Activated T-helper 17 cell treated with anti-CD3 and anti-CD28 coated beads, Interleukin-2, amount 50 U/mL, for 72 hours (primary cell): Measurements from ENCODE around the gene MAGI1. TPM values are rescaled to one million over a fixed set of nuclear protein-coding genes. Genes with fewer than 3 reads are reported as not detected.

ENCODE experiments used
- ATAC-seq: fragments of 150-1000 bp; cut with Tn5 transposase; replicated peaks from 2 replicates; pipeline ENCODE4 v1.10.0; 2021; ENCODE audit warnings: mild to moderate bottlenecking, moderate library complexity
- H3K27ac Mint-ChIP-seq: one replicate; pipeline ENCODE4 v1.8.0; 2022; ENCODE audit warnings: mixed read lengths
- H3K27me3 Mint-ChIP-seq: one replicate; pipeline ENCODE4 v1.8.0; 2022; ENCODE audit warnings: mixed read lengths
- H3K36me3 Mint-ChIP-seq: one replicate; pipeline ENCODE4 v1.8.0; 2022; ENCODE audit warnings: low read depth, mild to moderate bottlenecking, mixed read lengths
- H3K4me1 Mint-ChIP-seq: one replicate; pipeline ENCODE4 v1.8.0; 2022; ENCODE audit warnings: mixed read lengths
- H3K4me3 Mint-ChIP-seq: one replicate; pipeline ENCODE4 v1.8.0; 2022; ENCODE audit warnings: mild to moderate bottlenecking, mixed read lengths
- H3K9me3 Mint-ChIP-seq: one replicate; pipeline ENCODE4 v1.8.0; 2022; ENCODE audit warnings: mixed read lengths
- total RNA-seq, 2 donors: library from RNA; stranded (reverse); gene quantifications; one replicate each; pipeline ENCODE4 v1.2.3, GENCODE V29; 2022

MAGI1 gene
- total RNA-seq, 2 donors from 2014 or later, result 0.06 TPM; not detected in 1

GRCh38 chr3:65604863-65605526, 433.7 kb downstream of the MAGI1 start:
- Mint-ChIP-seq H3K27me3 (no peaks in the 10 kb centered on the region), H3K4me1 (no peaks in the 10 kb centered on the region), H3K9me3 (peaks cover 7% of the 10 kb centered on the region), H3K36me3 (no peaks in the 10 kb centered on the region), H3K27ac (no peak overlapping the region), H3K4me3 (no peak overlapping the region)
- no peak for ATAC-seq

GRCh38 chr3:65603631-65604030, 435.1 kb downstream of the MAGI1 start:
- Mint-ChIP-seq H3K4me3 (no peak overlapping the region), H3K4me1 (no peaks in the 10 kb centered on the region), H3K27ac (no peak overlapping the region), H3K9me3 (peaks cover 4% of the 10 kb centered on the region), H3K27me3 (no peaks in the 10 kb centered on the region), H3K36me3 (no peaks in the 10 kb centered on the region)
- no peak for ATAC-seq

- Mint-ChIP-seq H3K27ac (no peak overlapping the region), H3K4me1 (no peaks in the 10 kb centered on the region), H3K36me3 (no peaks in the 10 kb centered on the region), H3K27me3 (peaks cover 6% of the 10 kb centered on the region), H3K9me3 (peaks cover 3% of the 10 kb centered on the region), H3K4me3 (no peak overlapping the region)
- ATAC-seq, result no peak
Measured at GRCh38 chr3:65600888-65601287, 437.8 kb downstream of the MAGI1 start.

- H3K27ac Mint-ChIP-seq, result no peak overlapping the region
- no peaks in the 10 kb centered on the region for H3K4me1 Mint-ChIP-seq
- no peak overlapping the region for H3K4me3 Mint-ChIP-seq
- H3K36me3 Mint-ChIP-seq, result no peaks in the 10 kb centered on the region
- H3K9me3 Mint-ChIP-seq, result peaks cover 3% of the 10 kb centered on the region
- ATAC-seq, result no peak
- H3K27me3 Mint-ChIP-seq, result peaks cover 13% of the 10 kb centered on the region
Measured at GRCh38 chr3:65597952-65598413, 440.7 kb downstream of the MAGI1 start.

GRCh38 chr3:65597226-65597951, 441.3 kb downstream of the MAGI1 start:
- ATAC-seq, result no peak
- peaks cover 3% of the 10 kb centered on the region for H3K9me3 Mint-ChIP-seq
- H3K4me1 Mint-ChIP-seq, result no peaks in the 10 kb centered on the region
- no peaks in the 10 kb centered on the region for H3K36me3 Mint-ChIP-seq
- peaks cover 13% of the 10 kb centered on the region for H3K27me3 Mint-ChIP-seq
- no peak overlapping the region for H3K27ac Mint-ChIP-seq
- no peak overlapping the region for H3K4me3 Mint-ChIP-seq

- no peak overlapping the region for H3K27ac Mint-ChIP-seq
Measured at GRCh38 chr3:65596571-65597225, 442.0 kb downstream of the MAGI1 start.

GRCh38 chr3:65596029-65596300, 442.8 kb downstream of the MAGI1 start:
- Mint-ChIP-seq H3K27ac (no peak overlapping the region), H3K9me3 (peaks cover 3% of the 10 kb centered on the region), H3K27me3 (peaks cover 13% of the 10 kb centered on the region), H3K4me3 (no peak overlapping the region), H3K36me3 (no peaks in the 10 kb centered on the region), H3K4me1 (no peaks in the 10 kb centered on the region)
- no peak for ATAC-seq

More at GRCh38 chr3:65596571-65597225, 442.0 kb downstream of the MAGI1 start:
- Mint-ChIP-seq H3K4me1 (no peaks in the 10 kb centered on the region), H3K9me3 (peaks cover 3% of the 10 kb centered on the region), H3K27me3 (peaks cover 13% of the 10 kb centered on the region), H3K36me3 (no peaks in the 10 kb centered on the region), H3K4me3 (no peak overlapping the region)
- ATAC-seq, result no peak

GRCh38 chr3:65595222-65596028, 443.3 kb downstream of the MAGI1 start:
- no peak for ATAC-seq
- H3K4me1 Mint-ChIP-seq, result no peaks in the 10 kb centered on the region
- no peaks in the 10 kb centered on the region for H3K36me3 Mint-ChIP-seq
- H3K27me3 Mint-ChIP-seq, result peaks cover 13% of the 10 kb centered on the region
- no peak overlapping the region for H3K27ac Mint-ChIP-seq
- peaks cover 3% of the 10 kb centered on the region for H3K9me3 Mint-ChIP-seq
- no peak overlapping the region for H3K4me3 Mint-ChIP-seq

- ATAC-seq, result no peak
- no peak overlapping the region for H3K27ac Mint-ChIP-seq
- H3K4me1 Mint-ChIP-seq, result no peaks in the 10 kb centered on the region
- H3K4me3 Mint-ChIP-seq, result no peak overlapping the region
- no peaks in the 10 kb centered on the region for H3K36me3 Mint-ChIP-seq
- peaks cover 7% of the 10 kb centered on the region for H3K9me3 Mint-ChIP-seq
- peaks cover 15% of the 10 kb centered on the region for H3K27me3 Mint-ChIP-seq
Measured at GRCh38 chr3:65593780-65594752, 444.7 kb downstream of the MAGI1 start.

GRCh38 chr3:65591313-65591712, 447.4 kb downstream of the MAGI1 start:
- H3K27ac Mint-ChIP-seq, result no peak overlapping the region
- H3K27me3 Mint-ChIP-seq, result peaks cover 10% of the 10 kb centered on the region
- no peaks in the 10 kb centered on the region for H3K4me1 Mint-ChIP-seq
- H3K4me3 Mint-ChIP-seq, result no peak overlapping the region
- no peak for ATAC-seq
- H3K9me3 Mint-ChIP-seq, result peaks cover 7% of the 10 kb centered on the region
- no peaks in the 10 kb centered on the region for H3K36me3 Mint-ChIP-seq

GRCh38 chr3:65588884-65589283, 449.8 kb downstream of the MAGI1 start:
- Mint-ChIP-seq H3K4me3 (no peak overlapping the region), H3K27ac (no peak overlapping the region), H3K27me3 (peaks cover 3% of the 10 kb centered on the region), H3K36me3 (no peaks in the 10 kb centered on the region), H3K4me1 (no peaks in the 10 kb centered on the region), H3K9me3 (peaks cover 4% of the 10 kb centered on the region)
- ATAC-seq, result no peak

- no peaks in the 10 kb centered on the region for H3K4me1 Mint-ChIP-seq
- no peak for ATAC-seq
- no peak overlapping the region for H3K4me3 Mint-ChIP-seq
- H3K36me3 Mint-ChIP-seq, result no peaks in the 10 kb centered on the region
- no peak overlapping the region for H3K27ac Mint-ChIP-seq
- peaks cover 4% of the 10 kb centered on the region for H3K9me3 Mint-ChIP-seq
- H3K27me3 Mint-ChIP-seq, result peaks cover 3% of the 10 kb centered on the region
Measured at GRCh38 chr3:65587650-65588439, 450.9 kb downstream of the MAGI1 start.

GRCh38 chr3:65584913-65585312, 453.8 kb downstream of the MAGI1 start:
- H3K36me3 Mint-ChIP-seq, result no peaks in the 10 kb centered on the region
- H3K4me3 Mint-ChIP-seq, result no peak overlapping the region
- peaks cover 2% of the 10 kb centered on the region for H3K27me3 Mint-ChIP-seq
- no peak overlapping the region for H3K27ac Mint-ChIP-seq
- H3K4me1 Mint-ChIP-seq, result no peaks in the 10 kb centered on the region
- no peak for ATAC-seq
- H3K9me3 Mint-ChIP-seq, result peaks cover 2% of the 10 kb centered on the region
